GM03348 (cell line): ENCODE results near the gene MED22.
"Not testable (repeated sequence)": the region's sequence is repeated elsewhere in the genome, so short reads cannot be mapped to it uniquely, and the experiment has no call there.

Experiments
- DNase-seq: peaks from one replicate; pipeline ENCODE4 v3.0.0; 2012; ENCODE audit warnings: low spot score

MED22 gene

DNA sequence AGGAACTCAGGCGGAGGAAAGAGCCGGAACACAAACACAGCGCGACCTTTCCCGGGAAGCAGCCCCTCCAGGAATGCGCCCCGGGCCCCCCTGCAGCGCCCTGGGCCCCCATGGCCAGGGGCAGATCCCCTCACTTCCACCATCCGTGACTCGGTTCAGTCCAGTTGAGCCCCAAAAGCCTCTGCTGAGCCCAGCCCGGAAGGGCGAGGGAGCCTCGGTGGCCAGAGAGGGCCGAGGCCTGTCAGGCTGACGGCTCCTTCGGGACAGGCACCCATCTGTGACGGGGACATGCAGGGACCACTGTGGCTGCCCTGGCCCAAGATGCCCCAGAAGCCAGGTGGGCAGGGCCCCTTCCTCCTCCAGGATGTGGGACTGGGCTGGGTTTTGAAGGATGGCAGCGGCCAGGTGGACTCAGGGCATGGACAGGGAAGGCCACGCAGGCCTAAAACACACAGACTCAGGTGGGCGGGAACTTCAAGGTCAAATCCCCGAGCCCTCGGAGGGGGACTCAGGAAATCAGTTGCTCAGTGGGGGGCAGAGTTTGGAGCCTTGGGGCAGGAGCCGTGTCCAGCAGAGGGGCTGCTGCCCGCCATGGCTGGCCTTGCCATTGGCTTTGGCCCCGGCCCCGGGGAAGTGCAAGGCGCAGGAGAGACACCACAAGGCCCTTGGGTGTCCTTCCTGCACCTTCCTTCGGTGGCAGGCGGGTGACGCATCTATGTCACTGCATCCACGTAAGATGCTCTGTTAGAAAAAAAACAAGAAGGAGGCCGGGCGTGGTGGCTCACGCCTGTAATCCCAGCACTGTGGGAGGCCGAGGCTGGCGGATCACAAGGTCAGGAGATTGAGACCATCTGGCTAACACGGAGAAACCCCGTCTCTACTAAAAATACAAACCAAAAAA is 43.2 kb downstream of the MED22 start:
- DNase-seq: no peak

DNA sequence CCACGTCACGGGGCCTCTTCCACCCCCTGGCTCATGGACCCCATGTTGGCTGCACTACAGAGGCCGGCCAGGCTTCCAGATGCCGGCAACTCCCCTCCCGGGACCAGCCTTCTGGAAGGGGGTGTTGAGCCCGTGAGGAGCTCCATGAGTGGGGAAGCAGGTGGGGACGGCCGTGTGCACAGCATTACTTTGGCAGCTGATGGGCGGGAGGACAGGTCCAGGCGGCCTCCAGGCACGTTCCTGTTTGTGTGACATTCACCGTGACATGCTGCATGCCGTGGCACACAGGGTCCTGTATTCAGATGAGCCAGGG is 43.8 kb downstream of the MED22 start:
- no peak for DNase-seq

DNA sequence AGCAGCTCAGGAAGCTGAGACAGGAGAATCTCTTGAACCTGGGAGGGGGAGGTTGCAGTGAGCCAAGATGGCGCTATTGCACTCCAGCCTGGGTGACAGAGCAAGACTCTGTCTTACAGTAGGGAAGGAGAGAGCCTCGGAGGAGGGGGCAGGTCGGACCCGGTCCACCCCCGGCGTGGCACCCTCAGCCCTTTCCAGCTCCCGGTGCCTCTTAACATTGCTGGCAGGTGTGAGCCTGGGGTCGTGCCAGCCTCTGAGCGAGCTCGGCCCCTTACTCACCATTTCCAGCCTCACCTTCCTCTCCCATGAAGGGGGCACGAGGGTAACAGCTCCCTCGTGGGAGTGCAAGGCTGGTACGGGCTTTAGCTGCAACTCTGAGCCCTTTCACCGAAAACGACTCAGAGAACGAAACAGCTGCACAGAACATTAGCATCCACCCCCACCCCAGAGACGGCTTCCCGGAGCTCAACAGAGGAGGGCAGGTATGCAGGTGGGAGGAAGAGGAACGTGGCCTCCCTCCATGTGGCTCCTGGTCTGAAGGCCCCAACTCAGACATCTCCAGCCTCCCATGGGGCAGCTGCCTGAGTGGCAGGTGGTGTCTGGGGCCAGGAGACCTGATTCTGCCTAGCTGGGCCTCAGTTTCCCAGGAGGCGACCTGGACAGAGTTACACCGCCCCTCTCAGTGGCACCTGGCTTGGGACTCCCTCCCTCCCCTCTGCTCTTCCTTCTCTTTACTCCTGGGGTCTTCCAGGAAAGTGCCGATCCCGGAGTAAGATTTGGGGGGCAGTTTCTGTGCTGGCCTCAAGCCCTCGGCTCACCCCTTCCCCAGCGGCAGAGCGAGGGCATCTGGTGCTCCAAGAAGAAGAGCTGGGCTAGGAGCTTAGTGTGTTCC is 44.4 kb downstream of the MED22 start:
- DNase-seq: no peak

- no peak for DNase-seq
Observed at GRCh38 chr9:133301253-133302230, 46.4 kb downstream of the MED22 start.

DNA sequence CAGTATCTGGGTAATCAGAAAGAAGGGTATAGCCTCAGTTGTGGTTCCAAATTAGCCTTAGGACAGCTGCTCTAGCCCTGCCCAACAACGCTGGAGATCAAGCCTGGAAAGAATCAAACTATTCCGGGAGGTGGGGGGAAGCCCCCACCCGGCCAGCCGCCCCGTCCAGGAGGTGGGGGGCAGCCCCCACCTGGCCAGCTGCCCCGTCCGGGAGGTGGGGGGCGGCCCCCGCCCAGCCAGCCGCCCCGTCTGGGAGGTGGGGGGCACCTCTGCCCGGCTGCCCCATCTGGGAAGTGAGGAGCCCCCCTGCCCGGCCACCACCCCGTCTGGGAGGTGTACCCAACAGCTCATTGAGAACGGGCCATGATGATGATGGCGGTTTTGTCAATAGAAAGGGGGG is 47.9 kb downstream of the MED22 start:
- not testable (repeated sequence) for DNase-seq

GRCh38 chr9:133294257-133294656 is 53.7 kb downstream of the MED22 start:
- DNase-seq: no peak

GRCh38 chr9:133290751-133291302 is 57.1 kb downstream of the MED22 start:
- no peak for DNase-seq
